Hepatocyte (in vitro differentiated cells): ENCODE results near the gene CCDC88C. TPM values are rescaled to one million over a fixed set of nuclear protein-coding genes. Genes with fewer than 3 reads are reported as not detected.

Source experiments
- DNase-seq: peaks from one replicate; pipeline ENCODE4 v3.0.0-alpha.2; 2016; ENCODE audit warnings: low spot score
- H2AFZ ChIP-seq: fragments of 200-600 bp; sonication (generic); 2 replicates; pipeline ENCODE4 v1.6.0; 2016; ENCODE audit warnings: antibody characterized with exemption, mild to moderate bottlenecking
- H3K27ac ChIP-seq: fragments of 200-600 bp; sonication (generic); 2 replicates; pipeline ENCODE4 v1.5.1; 2016; ENCODE audit warnings: mild to moderate bottlenecking
- H3K27me3 ChIP-seq: fragments of 200-600 bp; sonication (generic); 2 replicates; pipeline ENCODE4 v1.6.1; 2016
- H3K36me3 ChIP-seq: fragments of 200-600 bp; sonication (generic); replicated peaks from 2 replicates; pipeline ENCODE4 v1.5.1; 2016; ENCODE audit warnings: low read depth; ENCODE audit not compliant: insufficient read depth
- H3K4me1 ChIP-seq: fragments of 200-600 bp; sonication (generic); 2 replicates; pipeline ENCODE4 v1.5.1; 2016; ENCODE audit warnings: mild to moderate bottlenecking, moderate library complexity; ENCODE audit not compliant: insufficient read depth
- H3K4me2 ChIP-seq: fragments of 200-600 bp; sonication (generic); 2 replicates; pipeline ENCODE4 v1.6.0; 2016
- H3K4me3 ChIP-seq: fragments of 200-600 bp; sonication (generic); 2 replicates; pipeline ENCODE4 v1.5.1; 2016; ENCODE audit warnings: mild to moderate bottlenecking
- H3K79me2 ChIP-seq: fragments of 200-600 bp; sonication (generic); 2 replicates; pipeline ENCODE4 v1.6.0; 2017; ENCODE audit warnings: mild to moderate bottlenecking
- H3K9me2 ChIP-seq: fragments of 200-600 bp; sonication (generic); replicated peaks from 2 replicates; pipeline ENCODE4 v1.6.0; 2017; ENCODE audit warnings: mild to moderate bottlenecking; ENCODE audit not compliant: insufficient read depth
- H3K9me3 ChIP-seq: fragments of 200-600 bp; sonication (generic); 2 replicates; pipeline ENCODE4 v1.5.1; 2016; ENCODE audit warnings: low read depth, mild to moderate bottlenecking
- H4K20me1 ChIP-seq: fragments of 200-600 bp; sonication (generic); 2 replicates; pipeline ENCODE4 v1.6.0; 2016; ENCODE audit warnings: mild to moderate bottlenecking; ENCODE audit not compliant: insufficient read depth, poor library complexity, severe bottlenecking
- CTCF ChIP-seq: fragments of 200-600 bp; sonication (generic); IDR thresholded peaks from 2 replicates; pipeline ENCODE4 v1.5.1; 2016; ENCODE audit warnings: antibody characterized with exemption, mild to moderate bottlenecking; ENCODE audit not compliant: poor library complexity
- EZH2 ChIP-seq: fragments of 200-600 bp; sonication (generic); IDR thresholded peaks from 2 replicates; pipeline ENCODE4 v1.6.1; 2016; ENCODE audit warnings: antibody characterized with exemption, mild to moderate bottlenecking, borderline replicate concordance
- EZH2phosphoT487 ChIP-seq: fragments of 200-600 bp; sonication (generic); IDR thresholded peaks from one replicate; pipeline ENCODE4 v1.6.1; 2018; ENCODE audit warnings: antibody characterized with exemption, mild to moderate bottlenecking, low read depth, moderate library complexity; ENCODE audit not compliant: unreplicated experiment, severe bottlenecking
- WGBS: methylation state at CpG from one replicate; pipeline ENCODE4 v1.1.6; 2016; ENCODE audit warnings: low lambda C conversion rate; ENCODE audit errors: missing lambda C conversion rate; 5-methylcytosine and 5-hydroxymethylcytosine counted together
- polyA plus RNA-seq: library from polyadenylated mRNA; unstranded; fragments of >200 nt; fragmentation: Nextera tagmentation; extraction: Ambion mirVana; gene quantifications from 2 replicates; pipeline ENCODE4 v1.2.1, GENCODE V29; 2016
- total RNA-seq: library from RNA; depleted of rRNA; stranded (reverse); fragments of >200 nt; gene quantifications from 2 replicates; pipeline ENCODE4 v1.2.3, GENCODE V29; 2014

Gene CCDC88C
- total and polyA plus RNA-seq, 2 experiments from 2014 or later, result 5.9 to 11.3 TPM

DNA sequence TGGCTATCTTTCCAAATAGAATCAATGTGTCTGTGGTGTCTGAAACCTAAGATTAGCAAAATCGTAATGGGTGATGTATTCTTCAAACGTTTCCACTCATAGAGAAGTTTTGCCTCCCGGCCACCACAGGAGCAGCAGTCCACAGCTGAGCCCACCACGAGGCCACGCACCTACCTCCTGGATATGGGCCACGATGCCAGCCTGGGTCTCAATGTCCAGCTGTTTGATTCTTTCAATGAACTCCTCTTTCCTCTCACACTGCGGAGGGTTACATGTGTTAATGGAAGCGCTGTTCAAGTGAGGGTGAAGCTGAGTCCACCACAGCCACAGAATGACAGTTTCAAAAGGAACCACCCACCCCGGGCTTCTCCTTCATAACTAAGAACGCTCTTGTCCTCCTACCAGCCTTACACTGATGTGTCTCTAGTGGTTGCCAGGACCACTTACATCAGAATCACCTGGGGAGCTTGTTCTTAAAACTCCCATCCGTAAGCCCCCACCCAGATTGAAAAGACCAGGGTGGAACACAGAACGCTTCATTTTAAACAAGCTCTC lies 75.3 kb downstream of the CCDC88C start:
- Histone ChIP-seq H3K4me2 (no peak overlapping the region), H3K79me2 (no peaks in the 10 kb centered on the region), H4K20me1 (no peaks in the 10 kb centered on the region), H3K9me3 (no peaks in the 10 kb centered on the region), H3K9me2 (no peaks in the 10 kb centered on the region), H3K27me3 (no peaks in the 10 kb centered on the region), H2AFZ (no peak overlapping the region), H3K4me3 (no peak overlapping the region), H3K27ac (no peak overlapping the region), H3K36me3 (no peaks in the 10 kb centered on the region), H3K4me1 (no peaks in the 10 kb centered on the region)
- TF ChIP-seq EZH2phosphoT487 (no peak), CTCF (no peak), EZH2 (no peak)
- 89% methylated on average over 12 of the region's 12 CpGs for WGBS
- no peak for DNase-seq

DNA sequence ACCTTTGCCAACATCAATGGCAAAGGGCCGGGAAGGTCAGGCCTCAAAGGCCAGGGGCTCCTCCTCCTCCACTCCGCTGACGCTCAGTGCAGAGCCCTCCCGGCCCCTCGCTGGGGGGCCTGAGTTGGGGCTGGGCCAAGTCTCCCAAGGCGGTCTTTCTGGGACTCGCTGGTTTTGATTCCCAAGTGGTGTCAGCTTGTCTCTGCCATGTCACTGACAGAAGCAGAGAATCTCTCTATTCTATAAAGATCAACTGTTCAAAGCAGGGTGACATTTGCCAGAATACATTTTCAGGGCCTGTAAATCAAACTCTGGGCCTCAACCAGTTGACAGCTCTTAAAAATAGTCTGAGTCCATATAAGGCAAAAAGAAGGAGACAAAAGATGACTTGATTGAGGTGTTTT lies 75.9 kb downstream of the CCDC88C start:
- H3K4me1 ChIP-seq, result no peaks in the 10 kb centered on the region
- no peak overlapping the region for H3K27ac ChIP-seq
- no peaks in the 10 kb centered on the region for H3K79me2 ChIP-seq
- no peak overlapping the region for H2AFZ ChIP-seq
- WGBS, result 69% methylated on average over 7 of the region's 7 CpGs
- H3K36me3 ChIP-seq, result no peaks in the 10 kb centered on the region
- H4K20me1 ChIP-seq, result no peaks in the 10 kb centered on the region
- no peak overlapping the region for H3K4me3 ChIP-seq
- no peaks in the 10 kb centered on the region for H3K9me3 ChIP-seq
- DNase-seq, result no peak
- TF ChIP-seq EZH2 (no peak), EZH2phosphoT487 (no peak), CTCF (no peak)
- no peaks in the 10 kb centered on the region for H3K9me2 ChIP-seq
- H3K27me3 ChIP-seq, result no peaks in the 10 kb centered on the region
- H3K4me2 ChIP-seq, result no peak overlapping the region

DNA sequence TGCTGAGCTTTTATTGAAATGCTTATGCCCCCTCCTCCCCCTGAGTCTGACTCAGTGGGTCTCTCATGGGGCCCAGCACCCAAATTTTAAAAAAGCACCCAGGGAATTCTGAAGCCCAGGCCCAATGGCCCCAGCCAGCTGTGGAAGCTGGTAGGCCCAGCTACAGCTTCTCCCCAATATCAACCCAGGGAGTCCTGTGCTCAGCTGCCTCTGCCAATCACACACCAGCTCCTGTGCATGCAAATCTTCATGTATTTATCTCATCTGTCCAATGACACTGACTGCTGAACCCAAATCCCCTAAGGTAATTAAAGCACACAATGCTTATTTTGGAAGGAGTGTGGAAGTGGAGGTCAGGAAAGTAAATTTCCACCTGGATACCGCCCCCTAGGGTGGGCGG lies 76.3 kb downstream of the CCDC88C start:
- no peaks in the 10 kb centered on the region for H4K20me1 ChIP-seq
- no peaks in the 10 kb centered on the region for H3K9me2 ChIP-seq
- H2AFZ ChIP-seq, result no peak overlapping the region
- no peak for DNase-seq
- no peaks in the 10 kb centered on the region for H3K79me2 ChIP-seq
- H3K27me3 ChIP-seq, result no peaks in the 10 kb centered on the region
- H3K9me3 ChIP-seq, result no peaks in the 10 kb centered on the region
- no peak for TF ChIP-seq EZH2phosphoT487
- H3K27ac ChIP-seq, result no peak overlapping the region
- no peaks in the 10 kb centered on the region for H3K4me1 ChIP-seq
- no peak overlapping the region for H3K4me2 ChIP-seq
- 95% methylated on average over 2 of the region's 2 CpGs for WGBS
- H3K4me3 ChIP-seq, result no peak overlapping the region
- no peaks in the 10 kb centered on the region for H3K36me3 ChIP-seq

GRCh38 chr14:91339671-91340369 lies 77.8 kb downstream of the CCDC88C start:
- Histone ChIP-seq H2AFZ (no peak overlapping the region), H3K79me2 (no peaks in the 10 kb centered on the region), H3K4me2 (no peak overlapping the region), H3K9me2 (no peaks in the 10 kb centered on the region), H3K36me3 (no peaks in the 10 kb centered on the region), H3K9me3 (no peaks in the 10 kb centered on the region), H3K27me3 (no peaks in the 10 kb centered on the region), H4K20me1 (no peaks in the 10 kb centered on the region), H3K27ac (no peak overlapping the region), H3K4me3 (no peak overlapping the region), H3K4me1 (no peaks in the 10 kb centered on the region)
- no peak for DNase-seq
- 96% methylated on average over 19 of the region's 30 CpGs for WGBS
- TF ChIP-seq CTCF (no peak), EZH2 (no peak), EZH2phosphoT487 (no peak)
